HG03095 (cell line): ENCODE data around the gene MEGF11.

Experiments used
- ATAC-seq: cut with Tn5 transposase; IDR thresholded peaks from one replicate; pipeline ENCODE4 v1.9.1; 2021; ENCODE audit warnings: moderate library complexity; ENCODE audit not compliant: unreplicated experiment

The MEGF11 gene

DNA sequence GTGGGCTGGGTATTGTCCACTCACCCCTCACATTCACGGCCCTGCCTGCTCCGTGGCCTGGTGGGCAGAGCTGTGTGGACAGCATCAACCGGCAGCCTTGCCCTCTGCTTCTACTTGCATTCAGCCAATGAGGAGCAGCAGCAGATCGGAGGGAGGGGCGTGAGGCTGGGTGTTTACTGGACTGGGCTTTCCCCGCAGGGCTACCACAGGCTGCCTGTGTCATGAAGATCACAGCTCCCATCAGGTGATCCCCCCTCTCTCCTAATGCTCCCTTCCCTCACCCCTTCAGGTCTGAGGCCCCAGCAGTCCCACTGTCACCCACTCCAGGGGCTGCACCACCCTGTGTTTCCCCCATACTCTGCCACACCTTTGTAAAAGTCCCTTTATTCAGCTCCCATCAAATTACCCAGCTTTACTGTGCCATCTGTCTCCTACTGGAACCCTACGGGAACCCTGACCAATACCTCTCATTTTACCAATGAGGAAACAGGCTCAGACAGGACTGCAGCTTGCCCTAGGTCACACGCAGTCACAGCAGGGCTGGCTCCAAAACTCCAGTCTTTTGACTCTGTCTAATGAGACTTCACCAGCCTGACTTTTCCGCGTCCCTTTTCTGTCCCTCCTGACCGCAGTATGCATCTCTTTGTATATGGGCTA lies 81.1 kb downstream of the MEGF11 start:
- ATAC-seq: no peak

DNA sequence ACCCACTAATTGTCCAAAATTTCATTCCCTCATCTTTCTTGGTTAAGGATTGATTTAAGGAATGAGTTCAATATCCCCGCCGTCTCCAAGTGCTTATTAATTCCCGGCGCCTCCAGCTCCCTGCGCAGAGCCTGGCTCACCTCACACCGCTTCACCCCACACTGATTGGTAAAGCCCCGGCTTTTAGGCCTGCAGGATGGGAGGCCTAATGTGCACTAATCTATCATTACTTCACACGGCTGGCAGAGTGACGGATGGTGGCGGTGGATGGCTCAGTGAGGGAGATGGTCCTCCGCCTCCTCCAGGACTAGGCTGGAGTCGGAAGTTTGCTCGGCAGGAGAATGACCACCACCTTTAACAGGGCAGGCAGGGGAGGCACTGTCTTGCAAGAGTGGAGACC lies 81.7 kb downstream of the MEGF11 start:
- ATAC-seq: no peak

GRCh38 chr15:66170716-66171115 lies 82.8 kb downstream of the MEGF11 start:
- no peak for ATAC-seq

GRCh38 chr15:66170042-66170441 lies 83.5 kb downstream of the MEGF11 start:
- ATAC-seq: no peak

- ATAC-seq: no peak
These were observed 83.9 kb downstream of the MEGF11 start for GRCh38 chr15:66169625-66170024.

GRCh38 chr15:66169023-66169422 lies 84.5 kb downstream of the MEGF11 start:
- ATAC-seq: no peak

DNA sequence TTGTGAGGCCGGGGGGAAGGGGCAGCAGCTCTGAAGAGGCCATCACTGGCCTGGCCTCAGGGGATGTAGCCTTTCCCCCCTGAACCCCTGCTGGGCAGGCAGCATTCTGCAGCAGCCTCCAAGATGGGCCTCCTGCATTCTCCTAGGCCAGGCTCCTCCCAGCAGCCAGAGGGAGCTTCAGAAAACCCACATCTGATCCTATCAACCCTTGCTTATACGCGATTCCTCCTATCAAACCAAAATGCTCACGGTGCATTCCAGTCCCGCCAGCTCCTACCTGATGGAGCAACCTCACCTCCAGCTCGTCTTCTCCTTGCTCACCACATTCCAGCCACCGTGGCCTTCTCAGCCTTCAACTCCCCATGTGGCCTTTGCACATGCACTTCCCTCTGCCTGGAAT lies 85.7 kb downstream of the MEGF11 start:
- ATAC-seq: no peak

- no peak for ATAC-seq
These were observed 87.7 kb downstream of the MEGF11 start for GRCh38 chr15:66165856-66166255.

- no peak for ATAC-seq
These were observed 88.8 kb downstream of the MEGF11 start for GRCh38 chr15:66164788-66165187.

DNA sequence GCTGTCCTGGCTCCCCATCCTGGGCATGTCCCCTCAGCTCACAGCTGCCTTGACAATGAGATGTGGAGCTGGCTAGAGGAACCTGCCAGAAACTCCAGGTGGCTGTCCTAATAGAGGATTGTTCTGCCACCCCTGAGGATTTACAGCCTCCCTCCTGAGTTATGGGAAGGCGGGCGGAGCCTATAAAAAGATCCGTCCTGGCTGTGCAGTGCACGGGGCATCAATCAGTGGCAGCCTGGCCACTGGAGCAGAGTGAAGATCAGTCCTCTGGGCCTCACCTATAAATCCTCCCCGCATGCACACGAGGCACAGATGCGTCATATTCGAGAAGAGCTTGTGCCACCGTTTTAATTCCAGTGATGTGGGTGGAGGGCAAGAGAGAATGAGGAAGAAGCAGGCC lies 90.0 kb downstream of the MEGF11 start:
- no peak for ATAC-seq

GRCh38 chr15:66162286-66162685 lies 91.3 kb downstream of the MEGF11 start:
- no peak for ATAC-seq

DNA sequence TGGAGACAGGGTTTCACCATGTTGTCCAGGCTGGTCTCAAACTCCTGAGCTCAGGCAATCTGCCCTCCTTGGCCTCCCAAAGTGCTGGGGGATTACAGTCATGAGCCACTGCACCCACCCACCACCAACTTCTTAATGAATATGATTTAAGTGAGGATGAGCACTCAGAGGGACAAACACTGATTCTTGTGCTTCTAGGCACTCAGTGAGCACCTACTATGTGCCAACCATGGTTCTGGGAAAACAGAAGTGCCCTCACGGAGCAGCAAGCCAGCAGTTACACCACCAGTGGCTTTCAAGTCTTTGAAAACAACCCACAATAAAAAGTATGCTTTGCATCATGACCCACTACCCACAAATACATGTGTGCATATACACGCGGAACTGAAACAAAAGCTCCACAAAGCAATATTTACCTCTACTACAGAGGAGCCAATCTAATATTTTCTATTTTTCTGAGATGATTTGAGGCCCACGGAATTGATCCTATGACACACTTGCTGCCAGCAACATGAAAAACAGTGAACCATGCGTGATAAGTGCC lies 91.9 kb downstream of the MEGF11 start:
- ATAC-seq: no peak

GRCh38 chr15:66161108-66161507 lies 92.4 kb downstream of the MEGF11 start:
- no peak for ATAC-seq

DNA sequence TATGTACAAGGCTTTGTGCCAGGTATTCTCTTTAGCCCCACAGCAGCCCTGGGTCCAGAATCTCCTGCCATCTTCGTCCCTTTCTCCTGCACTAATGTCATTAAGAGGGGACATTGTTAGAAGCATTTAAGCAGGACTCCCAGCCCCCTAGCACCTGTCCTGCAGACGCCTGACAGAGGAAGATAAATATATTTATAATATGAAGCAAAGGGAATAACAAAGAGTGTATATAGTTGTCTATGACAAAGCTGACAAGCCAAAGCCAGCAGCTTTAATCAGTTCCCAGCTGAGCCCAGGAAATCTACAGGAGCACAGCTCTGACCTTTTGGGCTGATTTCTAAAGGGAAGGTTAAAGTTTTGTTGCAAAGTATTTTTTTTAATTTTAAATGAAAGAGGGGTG lies 96.0 kb downstream of the MEGF11 start:
- no peak for ATAC-seq

- no peak for ATAC-seq
These were observed 97.1 kb downstream of the MEGF11 start for GRCh38 chr15:66156310-66156975.

GRCh38 chr15:66155065-66155464 lies 98.5 kb downstream of the MEGF11 start:
- ATAC-seq: no peak

GRCh38 chr15:66154581-66154980 lies 99.0 kb downstream of the MEGF11 start:
- ATAC-seq: no peak

DNA sequence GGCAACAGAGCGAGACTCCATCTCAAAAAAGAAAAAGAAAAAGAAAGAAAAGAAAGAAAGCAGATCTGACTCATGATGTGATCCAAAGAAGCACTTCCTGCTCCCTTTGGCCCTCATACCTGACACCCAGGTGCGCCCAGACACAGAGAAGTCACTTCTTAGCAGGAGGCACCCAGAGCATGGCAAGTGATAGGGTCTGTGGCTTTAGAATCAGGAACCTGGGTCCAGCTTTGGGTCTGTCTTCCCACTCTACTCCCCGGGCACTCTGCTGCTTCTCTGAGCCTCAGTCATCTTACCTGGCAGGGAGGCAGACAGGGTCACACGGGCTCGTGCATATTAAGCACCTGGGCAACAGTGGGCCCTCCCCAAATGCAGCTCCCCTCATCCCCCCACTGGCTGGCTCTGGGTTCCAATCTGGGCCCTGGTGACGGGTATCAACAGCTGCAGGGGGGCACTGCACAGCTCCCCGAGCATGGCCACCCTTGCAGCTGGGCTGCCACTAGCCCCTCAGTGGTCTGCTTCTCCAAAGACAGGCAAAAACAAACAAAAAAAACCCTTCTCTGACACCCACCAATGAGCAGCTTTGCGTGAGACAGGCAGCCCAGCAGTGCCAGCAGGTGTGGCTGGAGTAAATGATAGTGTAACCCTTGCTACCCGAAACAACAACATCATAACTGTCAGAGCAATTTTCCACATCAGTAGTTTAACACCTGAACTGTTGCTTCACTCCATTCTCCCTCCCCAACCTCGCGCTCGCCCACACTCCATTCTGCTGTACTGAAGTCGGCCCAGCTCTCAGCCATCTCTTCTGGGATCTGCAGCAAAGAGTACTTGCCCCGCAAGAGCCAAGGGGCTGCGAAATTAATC lies 99.8 kb downstream of the MEGF11 start:
- no peak for ATAC-seq

- no peak for ATAC-seq
These were observed 100.9 kb downstream of the MEGF11 start for GRCh38 chr15:66152650-66153049.

DNA sequence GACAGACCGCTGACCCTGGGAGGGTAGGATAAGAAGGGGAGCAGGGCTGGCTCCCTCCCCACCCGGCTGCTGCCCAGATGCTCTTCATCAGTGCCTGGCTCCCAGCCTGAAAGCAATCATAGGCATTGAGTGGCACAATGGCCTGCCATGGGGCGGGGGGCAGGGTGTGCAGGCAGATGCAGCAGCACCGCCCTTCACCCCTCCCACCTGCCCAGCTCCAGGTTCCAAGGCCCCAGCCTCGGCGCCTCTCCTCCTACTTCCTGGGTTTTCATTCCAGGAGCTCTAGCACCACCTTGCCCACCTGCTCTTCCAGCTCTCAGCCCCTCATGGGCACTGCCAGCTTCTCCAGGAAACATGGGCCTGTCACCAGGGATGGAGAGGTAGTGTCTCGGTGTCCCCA lies 101.7 kb downstream of the MEGF11 start:
- no peak for ATAC-seq

GRCh38 chr15:66149871-66150270 lies 103.7 kb downstream of the MEGF11 start:
- ATAC-seq: no peak

- no peak for ATAC-seq
These were observed 105.4 kb downstream of the MEGF11 start for GRCh38 chr15:66148187-66148586.
